Ovary (tissue), 9 donors: ENCODE results near the gene IL1B. TPM values are rescaled to one million over a fixed set of nuclear protein-coding genes. Genes with fewer than 3 reads are reported as not detected.

Experiments
- DNase-seq, 5 donors: peaks; one replicate each; pipeline ENCODE4 v3.0.0-alpha.2; 2019 to 2020
- H3K27ac ChIP-seq, 2 donors: fragments of 200-600 bp; one replicate each; pipeline versions ENCODE4 v1.5.1 to v1.8.0; 2019 to 2022
- H3K27me3 ChIP-seq: fragments of 200-600 bp; one replicate; pipeline ENCODE4 v1.8.0; 2022
- H3K36me3 ChIP-seq: fragments of 200-600 bp; sonication (generic); one replicate; pipeline ENCODE4 v1.5.1; 2019
- H3K4me1 ChIP-seq: one replicate; pipeline ENCODE4 v1.8.1; 2013; ENCODE audit warnings: mild to moderate bottlenecking, moderate library complexity; ENCODE audit not compliant: insufficient read depth
- H3K4me3 ChIP-seq: fragments of 200-600 bp; sonication (generic); one replicate; pipeline ENCODE4 v1.5.1; 2017
- H3K9me3 ChIP-seq, 2 donors: fragments of 200-600 bp in 1 of 2; sonication (generic) in 1 of 2; one replicate each; pipeline versions ENCODE4 v1.5.1 to v1.8.1; 2013 to 2019; ENCODE audit warnings: mild to moderate bottlenecking in 1 of 2, moderate library complexity in 1 of 2
- EP300 ChIP-seq: sonication (generic); formaldehyde crosslinking; IDR thresholded peaks from one replicate; pipeline ENCODE4 v1.6.1; 2017; ENCODE audit warnings: antibody characterized with exemption
- POLR2A ChIP-seq: fragments of 450-650 bp; IDR thresholded peaks from one replicate; pipeline ENCODE4 v1.6.1; 2017; ENCODE audit warnings: antibody characterized with exemption, mild to moderate bottlenecking, moderate library complexity
- WGBS, 3 donors: extraction: QIAGEN DNeasy Blood & Tissue Kit in 1 of 3; methylation state at CpG; one replicate each; pipeline versions ENCODE4 v1.1.5 to v1.1.7; 2013 to 2017; 5-methylcytosine and 5-hydroxymethylcytosine counted together
- intact Hi-C, 4 donors: fragments of 100-400 bp; cut with DNase I; formaldehyde crosslinking; loops; one replicate each; pipeline versions ENCODE4 v1.11.0 to v1.15.1; 2022 to 2023
- polyA plus RNA-seq, 2 donors: library from polyadenylated mRNA; stranded (reverse); fragments of 200-250 nt in 1 of 2; fragments of 350-450 nt in 1 of 2; fragmentation: Illumina TruSeq in 1 of 2; extraction: RNeasy Lipid Tissue Mini Kit (QIAGEN cat#74804) in 1 of 2; gene quantifications; one replicate each; pipeline ENCODE4 v1.2.3, GENCODE V29; 2013 to 2014
- total RNA-seq, 7 donors: library from RNA; depleted of rRNA in 2 of 7; stranded (reverse); fragments of >200 nt in 2 of 7; fragmentation: NEBNext Ultra II Directional in 3 of 7; extraction: Animal tissue kit (Norgen Biotek cat#: 25700) in 3 of 7; gene quantifications; one replicate each; pipeline versions ENCODE4 v1.1.0 to v1.2.4, GENCODE V29; 2016 to 2023
- TF ChIP-seq, protein P1 (sequence below), 3 donors: fragments of 450-650 bp in 2 of 3; fragments of 200-600 bp in 1 of 3; IDR thresholded peaks; one replicate each; pipeline versions ENCODE4 v1.5.1 to v1.8.0; 2016 to 2022; ENCODE audit warnings: antibody characterized with exemption in 3 of 3, mild to moderate bottlenecking in 1 of 3
- donor health status: DM: no; HTN: no; CAD: no; lungs with moderate emphysema.
- donor health status: DM: no; HTN: no; CAD: no.
- donor health status: Bipolar disorder and iron deficiency.
- donor health status: DM: yes; HTN: yes; CAD: no.
- donor health status: DM: no; HTN: no; CAD: no.
- donor health status: DM: yes; HTN: yes; CAD: no.

Gene IL1B
- total and polyA plus RNA-seq, 9 donors = 0.39 to 5.2 (median 2.3) TPM; not detected in 1

- Histone ChIP-seq H3K4me1 (no peaks in the 10 kb centered on the region), H3K27me3 (no peaks in the 10 kb centered on the region), H3K27ac (no peak overlapping the region), H3K36me3 (no peaks in the 10 kb centered on the region), H3K4me3 (no peak overlapping the region), H3K9me3 (no peaks in the 10 kb centered on the region)
- TF ChIP-seq EP300 = no peak
- no peak for TF ChIP-seq POLR2A
- TF ChIP-seq, protein P1, sequence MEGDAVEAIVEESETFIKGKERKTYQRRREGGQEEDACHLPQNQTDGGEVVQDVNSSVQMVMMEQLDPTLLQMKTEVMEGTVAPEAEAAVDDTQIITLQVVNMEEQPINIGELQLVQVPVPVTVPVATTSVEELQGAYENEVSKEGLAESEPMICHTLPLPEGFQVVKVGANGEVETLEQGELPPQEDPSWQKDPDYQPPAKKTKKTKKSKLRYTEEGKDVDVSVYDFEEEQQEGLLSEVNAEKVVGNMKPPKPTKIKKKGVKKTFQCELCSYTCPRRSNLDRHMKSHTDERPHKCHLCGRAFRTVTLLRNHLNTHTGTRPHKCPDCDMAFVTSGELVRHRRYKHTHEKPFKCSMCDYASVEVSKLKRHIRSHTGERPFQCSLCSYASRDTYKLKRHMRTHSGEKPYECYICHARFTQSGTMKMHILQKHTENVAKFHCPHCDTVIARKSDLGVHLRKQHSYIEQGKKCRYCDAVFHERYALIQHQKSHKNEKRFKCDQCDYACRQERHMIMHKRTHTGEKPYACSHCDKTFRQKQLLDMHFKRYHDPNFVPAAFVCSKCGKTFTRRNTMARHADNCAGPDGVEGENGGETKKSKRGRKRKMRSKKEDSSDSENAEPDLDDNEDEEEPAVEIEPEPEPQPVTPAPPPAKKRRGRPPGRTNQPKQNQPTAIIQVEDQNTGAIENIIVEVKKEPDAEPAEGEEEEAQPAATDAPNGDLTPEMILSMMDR (IDR thresholded peaks at IDR 0.05) = no peak
- DNase-seq = no peak
- intact Hi-C loops = no loop called here
- WGBS, 3 donors = 70 to 87% (median 84%) methylated on average over 1 of the region's 1 CpG
Measured at GRCh38 chr2:112848833-112849232, 12.3 kb upstream of the IL1B start.

DNA sequence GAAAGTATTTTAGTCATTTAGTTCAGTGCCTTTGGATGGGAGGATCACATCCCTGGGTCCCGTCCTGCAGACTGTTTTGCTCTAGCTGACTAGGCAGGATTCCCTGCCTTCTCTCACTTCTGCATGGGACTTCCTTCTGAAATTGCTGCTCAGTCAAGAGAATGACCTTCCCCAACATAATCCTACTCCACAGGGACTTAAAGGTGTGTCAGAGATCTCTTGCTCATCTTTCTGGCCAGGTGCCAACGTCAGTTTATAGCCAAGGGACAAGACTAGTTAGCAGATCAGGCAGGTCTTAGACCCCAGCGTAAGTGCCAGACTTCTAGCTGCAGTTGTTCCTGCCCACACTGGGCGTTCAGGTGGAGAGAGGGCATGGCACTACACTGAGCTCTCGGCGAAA, 9.5 kb upstream of the IL1B start:
- Histone ChIP-seq H3K27me3 (no peaks in the 10 kb centered on the region), H3K27ac (no peak overlapping the region), H3K4me1 (no peaks in the 10 kb centered on the region), H3K9me3 (no peaks in the 10 kb centered on the region), H3K36me3 (no peaks in the 10 kb centered on the region), H3K4me3 (no peak overlapping the region)
- TF ChIP-seq POLR2A = no peak
- no peak for TF ChIP-seq EP300
- TF ChIP-seq, protein P1 (IDR thresholded peaks at IDR 0.05) = no peak
- no peak for DNase-seq
- intact Hi-C loops = no loop called here
- WGBS, 3 donors = 80 to 86% (median 82%) methylated on average over 6 of the region's 6 CpGs

GRCh38 chr2:112843836-112844235, 7.3 kb upstream of the IL1B start:
- Histone ChIP-seq H3K27me3 (no peaks in the 10 kb centered on the region), H3K9me3 (no peaks in the 10 kb centered on the region), H3K4me1 (no peaks in the 10 kb centered on the region), H3K27ac (no peak overlapping the region), H3K4me3 (no peak overlapping the region), H3K36me3 (no peaks in the 10 kb centered on the region)
- TF ChIP-seq EP300 (no peak), POLR2A (no peak)
- TF ChIP-seq, protein P1 (IDR thresholded peaks at IDR 0.05) = no peak
- whole genome bisulfite sequencing, 3 donors = 72 to 81% (median 74%) methylated on average over 2 of the region's 2 CpGs
- intact Hi-C loops = no loop called here
- no peak for DNase-seq

DNA sequence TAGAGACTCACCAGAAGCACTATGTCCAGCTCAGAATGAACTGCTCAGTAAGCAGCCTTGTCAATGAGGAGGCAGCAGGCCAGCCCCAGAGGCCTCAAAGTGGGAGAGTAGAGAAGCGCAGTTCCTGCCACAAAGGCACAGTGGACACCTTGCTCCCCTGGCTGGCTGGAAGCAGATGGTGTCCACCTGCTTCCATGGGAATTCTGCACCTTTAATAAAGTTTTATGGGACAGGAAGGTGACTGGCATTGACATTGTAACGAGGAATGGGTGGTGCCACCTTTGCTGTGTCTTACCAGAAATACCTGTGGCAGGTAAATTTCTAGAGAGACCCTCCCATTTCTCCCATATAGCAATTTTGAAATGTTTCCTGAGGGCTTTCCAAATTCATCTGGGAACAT, 6.7 kb upstream of the IL1B start:
- no peak overlapping the region for H3K4me3 ChIP-seq
- H3K27ac ChIP-seq = no peak overlapping the region
- no peak for DNase-seq
- intact Hi-C loops = no loop called here
- H3K4me1 ChIP-seq = no peaks in the 10 kb centered on the region
- no peaks in the 10 kb centered on the region for H3K36me3 ChIP-seq
- 79 to 86% (median 80%) methylated on average over 2 of the region's 2 CpGs for WGBS, 3 donors
- H3K27me3 ChIP-seq = no peaks in the 10 kb centered on the region
- H3K9me3 ChIP-seq = no peaks in the 10 kb centered on the region
- TF ChIP-seq EP300 (no peak), POLR2A (no peak)
- TF ChIP-seq, protein P1 (IDR thresholded peaks at IDR 0.05) = no peak
